NCI-H2227 treated with DMSO at 0.1 percent for 48 hours (cell line): Measurements from ENCODE around the gene YTHDC1.

ENCODE experiments used
- DNase-seq: peaks from one replicate; lab custom pipeline; 2025; lab: John Stamatoyannopoulos, UW

Gene YTHDC1

GRCh38 chr4:68358988-68359387 is 9.1 kb upstream of the YTHDC1 start:
- DNase-seq = no peak

GRCh38 chr4:68352791-68353190 is 2.9 kb upstream of the YTHDC1 start:
- DNase-seq = no peak

- no peak for DNase-seq
Measured at GRCh38 chr4:68349279-68349648, 626 bp downstream of the YTHDC1 start.

GRCh38 chr4:68348577-68348976 is 1.3 kb downstream of the YTHDC1 start:
- no peak for DNase-seq

GRCh38 chr4:68347845-68348244 is 2.0 kb downstream of the YTHDC1 start:
- no peak for DNase-seq

- DNase-seq = no peak
Measured at GRCh38 chr4:68346461-68346860, 3.4 kb downstream of the YTHDC1 start.

GRCh38 chr4:68344785-68345184 is 5.1 kb downstream of the YTHDC1 start:
- DNase-seq = no peak

- no peak for DNase-seq
Measured at GRCh38 chr4:68344049-68344448, 5.8 kb downstream of the YTHDC1 start.

GRCh38 chr4:68342134-68342533 is 7.8 kb downstream of the YTHDC1 start:
- DNase-seq = no peak

GRCh38 chr4:68338625-68339024 is 11.3 kb downstream of the YTHDC1 start:
- no peak for DNase-seq

GRCh38 chr4:68337522-68337921 is 12.4 kb downstream of the YTHDC1 start:
- no peak for DNase-seq

- no peak for DNase-seq
Measured at GRCh38 chr4:68337004-68337403, 12.9 kb downstream of the YTHDC1 start.

- no peak for DNase-seq
Measured at GRCh38 chr4:68336530-68336929, 13.4 kb downstream of the YTHDC1 start.

- no peak for DNase-seq
Measured at GRCh38 chr4:68326141-68326540, 23.7 kb downstream of the YTHDC1 start.

- DNase-seq = no peak
Measured at GRCh38 chr4:68324519-68325262, 25.2 kb downstream of the YTHDC1 start.

- DNase-seq = no peak
Measured at GRCh38 chr4:68319040-68319439, 30.9 kb downstream of the YTHDC1 start.

GRCh38 chr4:68316193-68316969 is 33.5 kb downstream of the YTHDC1 start:
- DNase-seq = no peak

GRCh38 chr4:68310651-68311247 is 39.1 kb downstream of the YTHDC1 start:
- no peak for DNase-seq

- DNase-seq = no peak
Measured at GRCh38 chr4:68304731-68305130, 45.2 kb downstream of the YTHDC1 start.

- no peak for DNase-seq
Measured at GRCh38 chr4:68299492-68300457, 50.1 kb downstream of the YTHDC1 start.

GRCh38 chr4:68297137-68297536 is 52.8 kb downstream of the YTHDC1 start:
- DNase-seq = no peak

- no peak for DNase-seq
Measured at GRCh38 chr4:68291256-68291655, 58.6 kb downstream of the YTHDC1 start.
